ENCODE measurements around the gene HFE.

DNA sequence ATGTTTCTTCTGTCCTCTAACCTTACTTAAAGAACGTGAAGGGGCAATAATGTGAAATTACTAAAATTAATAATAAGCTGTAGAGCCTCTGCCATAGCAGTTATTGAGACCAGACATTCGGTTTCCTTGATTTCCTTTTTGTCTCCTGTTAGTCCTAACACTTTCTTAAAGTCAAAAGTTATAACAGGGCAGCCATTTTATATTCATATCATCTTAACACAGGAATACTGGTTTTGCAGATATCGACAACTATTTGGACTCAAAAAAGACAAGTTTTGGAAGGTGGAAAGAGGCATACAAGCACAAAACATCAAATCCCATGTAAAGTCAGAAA, 33.5 kb downstream of the HFE start:
- TF ChIP-seq JUND (IDR thresholded peaks at IDR 0.05; ENCODE audit: low read depth, low read length) (no peak), EZH2 (IDR thresholded peaks at IDR 0.05; ENCODE audit: borderline replicate concordance, control insufficient read depth, low read depth, low read length) (no peak), BACH1 (IDR thresholded peaks at IDR 0.05; ENCODE audit: borderline replicate concordance) (no peak), ZSCAN29 (IDR thresholded peaks at IDR 0.05) (no peak)
- TF ChIP-seq, protein P1, sequence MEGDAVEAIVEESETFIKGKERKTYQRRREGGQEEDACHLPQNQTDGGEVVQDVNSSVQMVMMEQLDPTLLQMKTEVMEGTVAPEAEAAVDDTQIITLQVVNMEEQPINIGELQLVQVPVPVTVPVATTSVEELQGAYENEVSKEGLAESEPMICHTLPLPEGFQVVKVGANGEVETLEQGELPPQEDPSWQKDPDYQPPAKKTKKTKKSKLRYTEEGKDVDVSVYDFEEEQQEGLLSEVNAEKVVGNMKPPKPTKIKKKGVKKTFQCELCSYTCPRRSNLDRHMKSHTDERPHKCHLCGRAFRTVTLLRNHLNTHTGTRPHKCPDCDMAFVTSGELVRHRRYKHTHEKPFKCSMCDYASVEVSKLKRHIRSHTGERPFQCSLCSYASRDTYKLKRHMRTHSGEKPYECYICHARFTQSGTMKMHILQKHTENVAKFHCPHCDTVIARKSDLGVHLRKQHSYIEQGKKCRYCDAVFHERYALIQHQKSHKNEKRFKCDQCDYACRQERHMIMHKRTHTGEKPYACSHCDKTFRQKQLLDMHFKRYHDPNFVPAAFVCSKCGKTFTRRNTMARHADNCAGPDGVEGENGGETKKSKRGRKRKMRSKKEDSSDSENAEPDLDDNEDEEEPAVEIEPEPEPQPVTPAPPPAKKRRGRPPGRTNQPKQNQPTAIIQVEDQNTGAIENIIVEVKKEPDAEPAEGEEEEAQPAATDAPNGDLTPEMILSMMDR (IDR thresholded peaks at IDR 0.05 in 2 of 3, conservative IDR thresholded peaks at IDR 0.05 in 1 of 3; ENCODE audit: control insufficient read depth in 2 of 3, extremely low read depth in 1 of 3, insufficient read depth in 1 of 3, low read depth in 3 of 3, low read length in 3 of 3) = no peak
- TF ChIP-seq, protein P2, sequence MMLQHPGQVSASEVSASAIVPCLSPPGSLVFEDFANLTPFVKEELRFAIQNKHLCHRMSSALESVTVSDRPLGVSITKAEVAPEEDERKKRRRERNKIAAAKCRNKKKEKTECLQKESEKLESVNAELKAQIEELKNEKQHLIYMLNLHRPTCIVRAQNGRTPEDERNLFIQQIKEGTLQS (IDR thresholded peaks at IDR 0.05; ENCODE audit: borderline replicate concordance, extremely low read depth, low read depth, low read length) = no peak

All from GM12878 (cell line).